GM18498 (cell line): ENCODE data around the gene DNAJC18.

Experiments used
- ATAC-seq: cut with Tn5 transposase; IDR thresholded peaks from one replicate; pipeline ENCODE4 v1.9.1; 2021; ENCODE audit warnings: mild to moderate bottlenecking, moderate library complexity; ENCODE audit not compliant: unreplicated experiment

The DNAJC18 gene

DNA sequence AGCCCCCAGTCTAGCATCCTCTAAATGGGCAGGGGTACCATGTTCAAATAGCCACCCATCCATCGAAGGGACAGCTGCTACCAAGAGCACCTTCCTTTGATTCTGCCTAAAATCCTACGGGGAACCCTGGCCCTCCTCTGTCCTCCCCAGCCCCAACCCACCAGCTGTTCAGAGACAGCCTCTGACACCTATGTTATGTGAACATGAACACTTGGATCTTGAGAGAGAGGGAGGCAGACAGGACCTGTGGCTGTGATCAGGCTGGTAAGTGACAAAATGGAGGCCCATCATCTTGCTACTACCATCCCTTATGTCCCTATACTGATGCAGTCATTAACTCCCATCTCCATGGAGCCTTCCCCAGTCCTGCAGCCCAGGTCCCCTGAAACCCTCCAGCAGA is 64.4 kb downstream of the DNAJC18 start:
- ATAC-seq, result no peak

DNA sequence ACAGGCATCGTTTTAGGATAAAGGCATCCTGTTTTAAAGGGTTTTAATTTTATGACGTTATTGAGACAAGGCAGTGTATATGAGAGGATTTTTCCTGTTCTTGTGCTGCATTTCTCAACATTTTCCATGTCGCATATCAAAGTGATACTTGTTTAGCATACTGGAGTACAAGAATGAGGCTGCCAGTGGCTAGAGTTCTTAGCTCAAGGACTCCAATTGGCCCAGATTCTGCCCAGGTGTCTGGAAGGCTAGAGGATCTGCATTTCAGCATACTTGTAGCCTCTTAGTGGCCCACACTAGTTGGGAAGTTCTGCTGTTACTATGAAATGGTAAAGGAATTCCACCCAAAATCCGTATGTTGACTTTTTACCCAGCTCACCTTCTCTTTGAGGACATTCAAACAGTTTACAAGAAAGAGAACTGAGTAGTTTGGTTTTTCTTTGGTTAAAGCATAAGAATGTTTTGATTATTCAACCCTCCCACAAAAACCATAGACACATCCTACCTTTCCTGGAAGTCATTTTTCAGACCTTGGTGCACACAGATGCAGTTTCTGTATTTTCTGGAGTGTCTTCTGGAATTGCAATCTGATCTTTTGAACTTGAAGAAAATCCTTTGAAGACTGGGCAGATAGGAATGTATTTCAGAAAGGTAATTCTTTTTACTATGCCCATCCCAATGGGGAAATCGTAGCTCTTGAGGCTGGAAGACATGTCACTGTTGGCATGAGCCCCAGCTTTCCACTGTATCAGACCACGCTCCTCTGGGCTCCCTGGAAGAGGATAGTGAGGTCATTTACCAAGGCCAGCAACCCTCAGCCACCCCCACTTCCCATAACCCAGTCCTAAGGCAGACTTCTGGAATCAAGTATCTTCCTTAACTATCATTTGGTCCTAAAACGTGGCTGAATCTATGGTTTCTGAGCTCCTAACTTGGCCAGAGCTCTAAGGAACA is 67.6 kb downstream of the DNAJC18 start:
- ATAC-seq, result no peak

DNA sequence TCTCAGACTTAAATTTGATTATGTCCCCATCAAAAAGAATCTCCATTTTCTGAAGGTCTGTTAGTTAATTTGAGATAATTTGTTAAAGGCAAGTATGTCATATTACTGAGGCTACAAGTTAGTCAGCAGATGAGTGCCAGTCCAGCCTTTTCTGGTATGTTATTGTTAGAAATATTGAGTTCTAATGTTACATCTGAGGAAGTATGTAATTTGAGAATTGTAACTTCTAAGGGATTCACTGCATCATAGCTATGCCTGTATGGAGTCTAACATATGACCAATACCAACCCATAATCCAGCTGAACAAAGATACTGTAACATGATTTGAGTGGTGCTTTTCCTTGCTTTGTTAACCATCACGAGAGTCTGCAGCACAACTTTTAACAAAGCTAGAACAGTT is 70.1 kb downstream of the DNAJC18 start:
- no peak for ATAC-seq

DNA sequence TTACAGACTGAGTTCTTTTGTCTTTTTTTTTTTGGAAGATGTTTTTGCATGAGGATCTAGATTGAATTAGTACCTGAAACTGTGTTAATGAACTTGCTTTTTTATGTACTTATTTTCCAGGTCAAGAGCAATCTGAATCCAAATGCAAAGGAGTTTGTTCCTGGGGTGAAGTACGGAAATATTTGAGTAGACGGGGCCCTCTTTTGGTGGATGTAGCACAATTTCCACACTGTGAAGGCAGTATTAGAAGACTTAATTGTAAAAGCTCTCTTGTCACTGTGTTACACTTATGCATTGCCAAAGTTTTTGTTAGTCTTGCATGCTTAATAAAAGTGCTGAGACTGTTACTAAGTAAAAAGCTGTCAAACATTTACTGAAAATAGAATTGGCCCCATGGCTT is 70.7 kb downstream of the DNAJC18 start:
- no peak for ATAC-seq

DNA sequence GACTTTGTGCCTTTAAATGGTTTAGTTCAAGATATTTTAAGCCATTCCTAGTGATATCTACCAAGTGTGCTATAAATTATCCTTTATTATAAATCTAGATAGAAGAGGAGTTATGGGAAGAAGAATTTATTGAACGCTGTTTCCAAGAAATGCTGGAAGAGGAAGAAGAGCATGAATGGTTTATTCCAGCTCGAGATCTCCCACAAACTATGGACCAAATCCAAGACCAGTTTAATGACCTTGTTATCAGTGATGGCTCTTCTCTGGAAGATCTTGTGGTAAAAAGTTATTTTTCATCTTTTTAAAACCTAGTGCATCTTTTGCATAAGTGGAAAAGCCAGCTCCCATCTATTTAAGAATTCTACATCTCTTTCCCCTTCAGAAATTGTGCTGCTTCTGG is 74.9 kb downstream of the DNAJC18 start:
- no peak for ATAC-seq

DNA sequence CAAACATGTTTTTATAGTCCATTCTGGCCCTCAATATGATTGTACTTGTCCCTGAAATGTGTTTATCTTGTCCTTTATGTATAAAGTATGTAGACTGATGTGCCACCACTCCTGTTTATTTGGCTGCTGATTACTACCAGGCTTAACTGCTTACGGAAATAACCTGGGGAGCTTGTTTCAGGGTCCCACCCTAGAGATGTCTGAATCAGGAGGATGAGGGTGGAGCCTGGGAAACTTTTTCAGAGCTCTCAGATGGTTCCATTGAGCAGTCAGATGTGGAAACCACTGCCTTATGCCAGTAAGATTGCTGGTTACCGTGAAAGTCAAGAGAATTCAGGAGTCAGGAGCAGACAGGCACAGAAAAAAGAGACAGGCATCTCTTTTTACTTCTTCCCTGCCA is 75.4 kb downstream of the DNAJC18 start:
- no peak for ATAC-seq

DNA sequence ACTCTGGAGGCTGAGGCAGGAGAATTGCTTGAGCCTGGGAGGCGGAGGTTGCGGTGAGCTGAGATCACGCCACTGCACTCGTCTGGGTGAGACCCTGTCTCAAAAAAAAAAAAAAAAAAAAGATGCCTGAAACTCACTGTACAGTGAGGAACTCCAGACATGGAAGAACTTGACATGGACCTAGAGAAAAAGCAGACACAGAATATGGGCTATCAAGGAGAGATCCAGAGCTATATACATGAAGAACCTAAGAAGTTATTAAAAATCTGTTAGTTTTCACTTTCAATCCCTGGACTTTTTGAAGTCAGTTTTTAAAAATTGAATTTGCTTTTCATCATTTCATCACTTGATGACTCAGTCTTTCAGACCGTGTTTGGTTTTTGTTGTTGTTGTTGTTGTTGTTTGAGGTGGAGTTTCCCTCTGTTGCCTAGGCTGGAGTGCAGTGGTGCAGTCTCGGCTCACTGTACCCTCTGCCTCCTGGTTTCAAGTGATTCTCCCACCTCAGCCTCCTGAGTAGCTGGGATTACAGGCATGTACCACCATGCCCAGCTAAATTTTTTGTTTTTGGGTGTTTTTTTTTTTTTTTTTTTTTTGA is 77.4 kb downstream of the DNAJC18 start:
- ATAC-seq, result no peak

DNA sequence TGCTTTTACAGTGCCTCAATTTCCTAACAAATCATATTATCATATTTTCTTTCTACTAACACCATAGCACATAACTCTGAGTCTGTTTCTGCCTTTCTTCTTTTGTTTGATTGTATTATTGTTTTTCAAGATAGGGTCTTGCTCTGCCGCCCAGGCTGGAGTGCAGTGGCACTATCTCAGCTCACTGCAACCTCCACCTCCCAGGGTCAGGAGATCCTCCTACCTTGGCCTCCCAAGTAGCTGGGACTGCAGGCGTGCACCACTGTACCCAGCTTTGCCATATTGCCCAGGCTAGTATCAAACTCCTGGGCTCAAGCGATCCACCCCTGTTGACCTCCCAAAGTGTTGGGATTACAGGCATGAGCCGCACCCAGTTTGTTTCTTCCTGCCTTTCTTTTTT is 78.9 kb downstream of the DNAJC18 start:
- no peak for ATAC-seq
